GM19239 (cell line): ENCODE data around the gene FBXO48.

Experiments
- DNase-seq: peaks from one replicate; pipeline ENCODE4 v3.0.0; 2011; ENCODE audit warnings: low spot score; ENCODE audit not compliant: insufficient read length
- FAIRE-seq: peaks from 2 replicates; lab custom pipeline; 2011; peaks lifted over from hg19 to GRCh38; lab: Jason Lieb, UNC

FBXO48 gene

DNA sequence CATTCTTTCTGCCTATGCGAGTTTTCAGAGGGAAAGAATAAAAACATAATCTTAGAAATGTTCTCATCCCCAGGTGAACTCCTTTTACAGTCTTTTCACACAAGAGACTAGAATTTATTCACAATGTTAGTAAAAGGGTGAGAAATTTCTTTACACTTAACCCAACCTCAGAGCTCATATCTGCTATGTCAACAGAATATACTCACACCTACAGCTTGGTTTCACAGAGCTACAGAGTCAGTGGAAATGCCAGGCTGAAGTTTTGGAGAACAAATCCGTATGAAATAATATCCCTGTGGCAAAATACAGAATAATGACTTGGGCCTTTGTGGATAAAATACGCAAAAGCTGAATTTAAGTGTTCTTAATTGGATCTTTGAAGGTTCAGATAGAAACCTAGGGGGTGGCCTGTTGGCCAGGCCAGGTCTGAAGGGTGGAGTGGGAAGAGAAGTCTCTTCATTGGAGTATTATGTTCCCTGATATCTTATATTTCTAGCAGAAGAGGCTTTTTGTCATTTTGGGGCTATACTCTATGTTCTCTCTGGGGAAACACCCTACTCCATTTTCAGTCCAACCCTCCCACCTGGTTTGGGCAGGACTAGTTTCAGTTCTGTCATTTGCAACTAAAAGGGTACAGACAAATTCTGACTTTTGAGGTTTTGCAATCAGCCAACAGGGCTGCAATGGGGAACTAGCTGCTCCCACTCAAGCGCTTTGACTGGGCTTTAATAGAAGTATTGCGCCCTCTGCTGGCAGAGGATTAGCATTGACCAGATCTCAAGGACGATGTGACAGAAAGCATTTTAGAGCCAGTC lies 25.7 kb downstream of the FBXO48 start:
- peak; percentile 60 for DNase-seq
- peak; percentile 100 for FAIRE-seq

GRCh38 chr2:68438455-68439303 lies 28.4 kb downstream of the FBXO48 start:
- FAIRE-seq (peak; percentile 75), DNase-seq (no peak)

GRCh38 chr2:68436270-68436669 lies 30.8 kb downstream of the FBXO48 start:
- FAIRE-seq (peak; percentile 8), DNase-seq (no peak)

GRCh38 chr2:68435615-68436014 lies 31.5 kb downstream of the FBXO48 start:
- DNase-seq, result no peak

GRCh38 chr2:68434981-68435380 lies 32.1 kb downstream of the FBXO48 start:
- FAIRE-seq (peak; percentile 37), DNase-seq (no peak)

More at GRCh38 chr2:68435615-68436014, 31.5 kb downstream of the FBXO48 start:
- peak; percentile 21 for FAIRE-seq

- FAIRE-seq (no peak), DNase-seq (no peak)
These were observed 34.1 kb downstream of the FBXO48 start for GRCh38 chr2:68432696-68433658.

DNA sequence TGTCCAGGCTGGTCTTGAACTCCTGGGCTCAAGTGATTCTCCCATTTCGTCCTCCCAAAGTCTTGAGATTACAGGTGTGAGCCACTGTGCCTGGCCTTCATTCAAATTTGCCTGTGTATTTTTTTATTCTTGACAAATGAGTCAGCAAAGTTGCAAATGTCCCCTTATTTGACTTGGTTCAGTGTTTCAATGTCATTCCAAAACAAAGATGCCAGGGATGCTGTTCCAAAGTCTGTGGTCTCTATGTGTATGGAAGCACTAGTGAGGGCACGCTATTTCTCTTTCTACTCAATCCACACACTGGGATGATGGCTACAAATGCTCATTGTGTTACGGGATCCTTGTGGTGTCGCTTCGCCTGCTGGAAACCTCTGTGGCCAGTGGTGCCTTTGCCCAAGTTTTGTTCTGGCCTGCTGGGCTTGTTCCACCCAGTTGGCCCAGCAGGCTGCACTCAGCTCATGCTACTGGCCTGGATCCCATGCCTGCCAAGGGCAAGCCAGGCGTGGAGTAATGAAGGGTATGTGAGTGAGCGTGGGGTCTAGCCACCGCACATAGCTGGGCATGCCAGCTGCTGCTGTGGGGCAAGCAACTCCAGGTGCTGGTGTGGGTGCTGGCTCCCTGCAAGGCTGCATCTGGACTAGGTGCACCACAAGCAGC lies 35.6 kb downstream of the FBXO48 start:
- no peak for DNase-seq
- FAIRE-seq, result no peak

DNA sequence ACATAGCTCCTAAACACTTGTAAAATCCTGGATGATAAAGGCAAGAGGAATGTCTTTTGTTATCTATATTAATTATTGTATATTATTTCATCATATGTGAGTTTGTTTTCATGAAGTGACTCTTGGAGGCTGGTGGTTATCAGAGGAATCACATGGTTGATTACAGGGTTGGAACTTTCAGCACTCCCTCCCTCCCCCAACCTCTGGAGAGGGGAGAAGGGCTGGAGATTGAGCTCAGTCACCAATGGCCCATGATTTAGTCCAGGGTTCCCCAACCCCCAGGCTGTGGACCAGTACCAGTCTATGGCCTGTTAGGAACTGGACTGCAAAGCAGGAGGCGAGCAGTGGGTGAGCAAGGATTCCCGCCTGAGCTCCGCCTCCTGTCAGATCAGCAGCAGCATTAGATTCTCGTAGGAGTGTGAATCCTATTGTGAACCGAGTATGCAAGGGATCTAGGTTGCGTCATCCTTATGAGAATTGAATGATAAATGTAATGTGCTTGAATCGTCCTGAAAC lies 37.7 kb downstream of the FBXO48 start:
- no peak for DNase-seq
- no peak for FAIRE-seq

GRCh38 chr2:68428746-68429145 lies 38.3 kb downstream of the FBXO48 start:
- no peak for DNase-seq
- FAIRE-seq, result no peak

DNA sequence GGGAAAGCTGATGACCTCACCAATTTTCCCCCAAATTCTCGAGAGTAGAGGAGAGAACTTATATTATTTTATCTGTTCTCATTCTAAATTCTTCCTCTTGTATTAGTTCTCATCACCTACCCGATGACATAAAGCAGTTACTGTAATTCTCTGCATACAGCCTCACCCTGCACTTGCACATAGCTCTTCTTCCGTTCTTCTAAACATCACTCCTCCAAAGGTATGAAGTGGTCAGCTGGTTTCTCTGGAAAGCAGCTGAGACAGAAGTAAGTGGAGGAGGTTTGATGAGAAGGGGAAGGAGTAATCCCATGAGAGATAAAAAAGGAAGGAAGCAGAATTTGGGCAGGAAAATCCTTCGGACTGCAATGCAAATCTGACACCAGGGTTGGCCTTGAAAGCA lies 39.0 kb downstream of the FBXO48 start:
- FAIRE-seq (no peak), DNase-seq (no peak)

GRCh38 chr2:68426848-68427579 lies 40.1 kb downstream of the FBXO48 start:
- DNase-seq, result no peak
- peak; percentile 79 for FAIRE-seq

GRCh38 chr2:68426446-68426845 lies 40.6 kb downstream of the FBXO48 start:
- DNase-seq (no peak), FAIRE-seq (no peak)

- peak; percentile 26 for FAIRE-seq
- DNase-seq, result no peak
These were observed 41.6 kb downstream of the FBXO48 start for GRCh38 chr2:68425503-68425902.

DNA sequence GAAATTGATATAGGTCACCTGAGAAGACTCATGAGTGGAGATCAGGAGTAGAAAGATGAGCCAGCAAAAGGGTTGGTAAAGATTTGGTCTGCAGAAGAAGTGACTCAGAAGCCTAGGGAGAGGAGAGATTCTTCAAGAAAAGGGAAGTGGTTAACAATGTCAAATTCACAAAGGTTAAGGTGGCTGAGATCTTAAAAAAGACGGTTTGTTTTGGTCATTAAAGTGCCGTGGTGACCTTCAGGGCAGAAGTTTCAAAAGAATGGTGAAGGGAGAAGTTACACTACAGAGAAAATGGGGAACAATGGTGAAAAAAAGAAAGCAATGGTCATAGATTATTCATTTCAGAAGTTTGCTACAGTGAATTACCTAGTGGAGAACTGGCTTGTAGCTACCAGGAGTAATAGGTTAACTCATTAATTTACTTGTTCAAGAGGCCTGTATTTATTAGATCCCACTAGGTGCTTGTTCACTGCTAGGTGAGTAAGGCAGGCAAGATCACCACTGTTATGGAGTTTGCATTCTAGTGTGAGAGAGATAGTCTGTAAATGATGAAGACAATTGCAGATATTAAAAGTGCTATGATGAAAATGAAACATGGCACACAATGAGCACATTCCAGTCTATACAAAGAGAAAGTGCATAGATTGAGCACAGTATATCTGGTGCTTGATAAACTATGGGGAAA lies 43.0 kb downstream of the FBXO48 start:
- DNase-seq (peak; percentile 38), FAIRE-seq (peak; percentile 96)

DNA sequence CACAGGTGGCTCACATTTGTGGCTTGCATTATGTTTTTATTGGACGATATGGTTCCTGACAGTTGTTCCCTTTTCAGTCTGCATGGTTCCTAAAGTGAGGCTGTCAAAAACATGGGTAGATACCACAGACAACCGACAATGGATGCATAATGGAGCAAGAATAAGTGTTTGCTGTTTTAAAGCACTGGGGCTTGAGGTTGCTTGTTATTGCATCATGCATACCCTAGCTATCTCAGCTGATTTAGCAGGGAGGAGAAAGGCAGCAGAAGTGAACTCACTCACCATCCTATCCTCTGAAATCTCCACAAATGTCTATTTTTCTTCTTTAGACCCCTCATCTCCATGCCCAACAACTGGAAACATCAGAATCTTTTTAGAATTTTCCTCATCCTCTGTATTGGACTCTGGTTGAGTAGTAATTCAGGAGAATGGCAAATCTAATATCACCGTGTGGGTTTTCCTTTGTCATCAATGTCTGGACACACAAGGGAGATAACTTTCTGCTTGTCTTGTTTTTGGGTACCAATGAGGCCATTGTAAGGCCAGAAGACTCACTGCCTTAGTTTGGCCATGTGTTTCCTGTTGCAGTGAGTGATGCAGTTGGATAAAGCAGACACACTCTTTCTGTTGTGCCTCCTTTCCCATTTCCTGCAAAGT lies 46.7 kb downstream of the FBXO48 start:
- no peak for FAIRE-seq
- DNase-seq, result no peak

GRCh38 chr2:68418855-68419254 lies 48.2 kb downstream of the FBXO48 start:
- peak; percentile 57 for FAIRE-seq
- no peak for DNase-seq

DNA sequence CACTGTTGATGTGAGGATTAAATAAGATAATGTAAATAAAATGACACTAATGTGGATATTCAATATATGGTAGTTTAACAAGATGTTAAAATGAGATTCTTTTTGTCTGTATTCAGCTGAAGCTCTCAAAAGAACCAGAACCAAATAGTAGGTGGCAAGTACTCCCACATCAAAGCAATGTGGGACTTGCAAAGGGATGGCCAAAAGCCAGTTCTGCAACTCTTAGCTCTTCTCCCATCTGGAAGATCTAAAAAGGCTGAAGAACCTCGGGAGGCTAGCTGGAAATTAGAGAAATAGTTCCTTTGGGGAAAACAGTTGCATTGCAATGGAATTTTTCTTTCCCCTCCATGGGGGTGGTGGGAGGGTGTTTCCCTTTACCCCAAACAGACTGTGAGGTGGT lies 48.7 kb downstream of the FBXO48 start:
- no peak for FAIRE-seq
- DNase-seq, result no peak

- FAIRE-seq (peak; percentile 78), DNase-seq (no peak)
These were observed 49.2 kb downstream of the FBXO48 start for GRCh38 chr2:68417926-68418325.
